ENCODE data around the gene RPRD1A. TPM values are rescaled to one million over a fixed set of nuclear protein-coding genes. Genes with fewer than 3 reads are reported as not detected.

RPRD1A gene
- total RNA-seq, 1 donor from 2014 or later: 62.6 TPM

GRCh38 chr18:35964319-35964718 lies 103.0 kb downstream of the RPRD1A start:
- no peak overlapping the region for H2AFZ ChIP-seq (ENCODE audit: low read depth, low read length)
- peaks cover 2% of the 10 kb centered on the region for H3K36me3 Mint-ChIP-seq (ENCODE audit: low read depth, unreplicated experiment)
- H3K9me3 ChIP-seq (ENCODE audit: insufficient read depth, low read depth, low read length): no peaks in the 10 kb centered on the region
- no peaks in the 10 kb centered on the region for H3K36me3 ChIP-seq (ENCODE audit: insufficient read depth, low read length)
- H3K4me3 Mint-ChIP-seq (ENCODE audit: unreplicated experiment): no peak overlapping the region
- no peaks in the 10 kb centered on the region for H4K20me1 ChIP-seq (ENCODE audit: insufficient read depth, low read length)
- no peak overlapping the region for H3K9ac ChIP-seq (ENCODE audit: low read length)
- no peaks in the 10 kb centered on the region for H3K27me3 Mint-ChIP-seq (ENCODE audit: low read depth, unreplicated experiment)
- no peak overlapping the region for H3K4me2 ChIP-seq (ENCODE audit: low read length)
- no peak overlapping the region for H3K4me3 ChIP-seq (ENCODE audit: insufficient read depth, low read depth, low read length)
- peaks cover 9% of the 10 kb centered on the region for H3K9me3 Mint-ChIP-seq (ENCODE audit: unreplicated experiment)
- H3K79me2 ChIP-seq (ENCODE audit: insufficient read depth, low read length): no peaks in the 10 kb centered on the region
- no peaks in the 10 kb centered on the region for H3K4me1 Mint-ChIP-seq (ENCODE audit: low read depth, unreplicated experiment)
- no peak for DNase-seq (ENCODE audit: low read depth)
- no peak for FAIRE-seq
- TF ChIP-seq CTCF (IDR thresholded peaks at IDR 0.05; ENCODE audit: insufficient read depth, low read depth, low read length) (no peak), EZH2 (IDR thresholded peaks at IDR 0.05; ENCODE audit: insufficient read depth, low read length) (no peak)
- H3K4me1 ChIP-seq (ENCODE audit: insufficient read depth, low read length): no peaks in the 10 kb centered on the region
- peaks cover 2% of the 10 kb centered on the region for H3K27me3 ChIP-seq (ENCODE audit: insufficient read depth, low read length)
- no peak overlapping the region for H3K27ac Mint-ChIP-seq (ENCODE audit: unreplicated experiment)
- no peak overlapping the region for H3K27ac ChIP-seq (ENCODE audit: low read depth, low read length)

- Histone ChIP-seq H3K79me2 (ENCODE audit: insufficient read depth, low read length) (no peaks in the 10 kb centered on the region), H3K36me3 (ENCODE audit: insufficient read depth, low read length) (no peaks in the 10 kb centered on the region), H2AFZ (ENCODE audit: low read depth, low read length) (no peak overlapping the region), H3K9ac (ENCODE audit: low read length) (no peak overlapping the region), H3K4me2 (ENCODE audit: low read length) (no peak overlapping the region), H4K20me1 (ENCODE audit: insufficient read depth, low read length) (no peaks in the 10 kb centered on the region), H3K9me3 (ENCODE audit: insufficient read depth, low read depth, low read length) (no peaks in the 10 kb centered on the region), H3K4me3 (ENCODE audit: insufficient read depth, low read depth, low read length) (no peak overlapping the region), H3K27me3 (ENCODE audit: insufficient read depth, low read length) (peaks cover 2% of the 10 kb centered on the region), H3K4me1 (ENCODE audit: insufficient read depth, low read length) (no peaks in the 10 kb centered on the region), H3K27ac (ENCODE audit: low read depth, low read length) (no peak overlapping the region)
- TF ChIP-seq CTCF (IDR thresholded peaks at IDR 0.05; ENCODE audit: insufficient read depth, low read depth, low read length): no peak
- TF ChIP-seq EZH2 (IDR thresholded peaks at IDR 0.05; ENCODE audit: insufficient read depth, low read length): no peak
- Mint-ChIP-seq H3K4me3 (ENCODE audit: unreplicated experiment) (no peak overlapping the region), H3K9me3 (ENCODE audit: unreplicated experiment) (peaks cover 6% of the 10 kb centered on the region), H3K36me3 (ENCODE audit: low read depth, unreplicated experiment) (peaks cover 2% of the 10 kb centered on the region), H3K27me3 (ENCODE audit: low read depth, unreplicated experiment) (no peaks in the 10 kb centered on the region), H3K27ac (ENCODE audit: unreplicated experiment) (no peak overlapping the region), H3K4me1 (ENCODE audit: low read depth, unreplicated experiment) (no peaks in the 10 kb centered on the region)
- FAIRE-seq (no peak), DNase-seq (ENCODE audit: low read depth) (no peak)
Measured at GRCh38 chr18:35962320-35962719, 105.0 kb downstream of the RPRD1A start.

- TF ChIP-seq CTCF (IDR thresholded peaks at IDR 0.05; ENCODE audit: insufficient read depth, low read depth, low read length) (no peak), EZH2 (IDR thresholded peaks at IDR 0.05; ENCODE audit: insufficient read depth, low read length) (no peak)
- Mint-ChIP-seq H3K27me3 (ENCODE audit: low read depth, unreplicated experiment) (no peaks in the 10 kb centered on the region), H3K9me3 (ENCODE audit: unreplicated experiment) (peaks cover 4% of the 10 kb centered on the region), H3K36me3 (ENCODE audit: low read depth, unreplicated experiment) (no peaks in the 10 kb centered on the region), H3K4me1 (ENCODE audit: low read depth, unreplicated experiment) (no peaks in the 10 kb centered on the region), H3K27ac (ENCODE audit: unreplicated experiment) (no peak overlapping the region), H3K4me3 (ENCODE audit: unreplicated experiment) (no peak overlapping the region)
- no peak overlapping the region for H3K27ac ChIP-seq (ENCODE audit: low read depth, low read length)
- H3K9ac ChIP-seq (ENCODE audit: low read length): no peak overlapping the region
- no peak for DNase-seq (ENCODE audit: low read depth)
- no peak for FAIRE-seq
- no peaks in the 10 kb centered on the region for H3K36me3 ChIP-seq (ENCODE audit: insufficient read depth, low read length)
- no peaks in the 10 kb centered on the region for H4K20me1 ChIP-seq (ENCODE audit: insufficient read depth, low read length)
- H3K27me3 ChIP-seq (ENCODE audit: insufficient read depth, low read length): no peaks in the 10 kb centered on the region
- H3K4me3 ChIP-seq (ENCODE audit: insufficient read depth, low read depth, low read length): no peak overlapping the region
- H3K4me1 ChIP-seq (ENCODE audit: insufficient read depth, low read length): no peaks in the 10 kb centered on the region
- no peaks in the 10 kb centered on the region for H3K79me2 ChIP-seq (ENCODE audit: insufficient read depth, low read length)
- H3K4me2 ChIP-seq (ENCODE audit: low read length): no peak overlapping the region
- no peak overlapping the region for H2AFZ ChIP-seq (ENCODE audit: low read depth, low read length)
- H3K9me3 ChIP-seq (ENCODE audit: insufficient read depth, low read depth, low read length): no peaks in the 10 kb centered on the region
Measured at GRCh38 chr18:35956226-35956625, 111.1 kb downstream of the RPRD1A start.

Data from astrocyte (in vitro differentiated cells and primary cell).